SK-N-MC (cell line): ENCODE results near the gene ARHGEF33.

ENCODE experiments used
- DNase-seq: peaks from one replicate; pipeline ENCODE4 v3.0.0-alpha.2; 2011; ENCODE audit warnings: low read depth, low spot score
- H3K27ac ChIP-seq: fragments of 200-600 bp; sonication (generic); 2 replicates; pipeline ENCODE4 v1.5.1; 2016; ENCODE audit warnings: mixed run types
- H3K36me3 ChIP-seq: fragments of 200-600 bp; sonication (generic); 2 replicates; pipeline ENCODE4 v1.6.1; 2017; ENCODE audit warnings: antibody characterized with exemption, low read length, mixed read lengths; ENCODE audit not compliant: insufficient read depth
- H3K4me3 ChIP-seq: fragments of 200-600 bp; sonication (generic); 2 replicates; pipeline ENCODE4 v1.5.1; 2016
- H3K9ac ChIP-seq: fragments of 200-600 bp; sonication (generic); 2 replicates; pipeline ENCODE4 v1.8.0; 2017; ENCODE audit warnings: mixed run types, mixed read lengths; ENCODE audit not compliant: insufficient read length
- H3K9me3 ChIP-seq: fragments of 200-600 bp; sonication (generic); 2 replicates; pipeline ENCODE4 v1.6.1; 2017; ENCODE audit warnings: low read depth, mild to moderate bottlenecking, antibody characterized with exemption, low read length, moderate library complexity, mixed read lengths
- EZH2 ChIP-seq: fragments of 200-600 bp; sonication (generic); IDR thresholded peaks from one replicate; pipeline ENCODE4 v1.6.1; 2017; ENCODE audit warnings: antibody characterized with exemption
- FOXP2 ChIP-seq: optimal IDR thresholded peaks from 2 replicates; pipeline ENCODE3; 2011; ENCODE audit warnings: mild to moderate bottlenecking, moderate library complexity; ENCODE audit not compliant: insufficient read depth; ENCODE audit errors: extremely low read length, control extremely low read depth
- POLR2AphosphoS5 ChIP-seq: IDR thresholded peaks from 2 replicates; pipeline ENCODE4 v1.6.1; 2012; ENCODE audit warnings: mild to moderate bottlenecking, low read depth, low read length, borderline replicate concordance

The ARHGEF33 gene

GRCh38 chr2:38875576-38876367 lies 13.9 kb upstream of the ARHGEF33 start, which contains the start of the genes DHX57 and MORN2:
Gene DHX57, minus strand, starts transcription at chr2:38875934. Its CDS starts 7,529 bp downstream, at chr2:38868405.
Gene MORN2, plus strand, starts transcription at chr2:38875976.
- no peak for DNase-seq
- Histone ChIP-seq H3K4me3 (peak within 1 kb of the TSS; percentile 100), H3K9ac (peak within 1 kb of the TSS; percentile 84), H3K36me3 (0 out of 2 replicates have a peak, but pooled peaks cover 3% of the 10 kb centered on the region), H3K27ac (no peak within 1 kb of the TSS), H3K9me3 (0 out of 2 replicates have a peak, but pooled peaks cover 2% of the 10 kb centered on the region)
- no peak for TF ChIP-seq FOXP2
- peak; percentile 72 for TF ChIP-seq POLR2AphosphoS5

GRCh38 chr2:38876407-38876806 lies 13.3 kb upstream of the ARHGEF33 start:
- Histone ChIP-seq H3K4me3 (peak overlapping the region; percentile 100), H3K36me3 (0 out of 2 replicates have a peak, but pooled peaks cover 3% of the 10 kb centered on the region), H3K9me3 (no peaks in the 10 kb centered on the region), H3K9ac (peak overlapping the region; percentile 84), H3K27ac (no peak overlapping the region)
- no peak for DNase-seq
- no peak for TF ChIP-seq FOXP2
- TF ChIP-seq EZH2: no peak
- no peak for TF ChIP-seq POLR2AphosphoS5

GRCh38 chr2:38886063-38886462 lies 3.6 kb upstream of the ARHGEF33 start:
- no peaks in the 10 kb centered on the region for H3K36me3 ChIP-seq
- no peak overlapping the region for H3K9ac ChIP-seq
- H3K27ac ChIP-seq: no peak overlapping the region
- no peak for DNase-seq
- H3K4me3 ChIP-seq: no peak overlapping the region
- no peak for TF ChIP-seq EZH2
- no peak for TF ChIP-seq FOXP2
- no peak for TF ChIP-seq POLR2AphosphoS5
- no peaks in the 10 kb centered on the region for H3K9me3 ChIP-seq

GRCh38 chr2:38887347-38887746 lies 2.3 kb upstream of the ARHGEF33 start:
- TF ChIP-seq POLR2AphosphoS5 (no peak), FOXP2 (no peak), EZH2 (no peak)
- Histone ChIP-seq H3K9ac (no peak overlapping the region), H3K36me3 (no peaks in the 10 kb centered on the region), H3K27ac (no peak overlapping the region), H3K4me3 (no peak overlapping the region), H3K9me3 (no peaks in the 10 kb centered on the region)
- no peak for DNase-seq

GRCh38 chr2:38887902-38888554 lies 1.6 kb upstream of the ARHGEF33 start:
- no peak overlapping the region for H3K27ac ChIP-seq
- no peaks in the 10 kb centered on the region for H3K36me3 ChIP-seq
- TF ChIP-seq POLR2AphosphoS5 (no peak), FOXP2 (no peak), EZH2 (no peak)
- no peaks in the 10 kb centered on the region for H3K9me3 ChIP-seq
- no peak for DNase-seq
- no peak overlapping the region for H3K4me3 ChIP-seq
- H3K9ac ChIP-seq: no peak overlapping the region

GRCh38 chr2:38889045-38889444 lies 630 bp upstream of the ARHGEF33 start:
- no peak overlapping the region for H3K27ac ChIP-seq
- DNase-seq: no peak
- H3K9ac ChIP-seq: no peak overlapping the region
- TF ChIP-seq FOXP2: no peak
- TF ChIP-seq POLR2AphosphoS5: no peak
- TF ChIP-seq EZH2: no peak
- H3K4me3 ChIP-seq: no peak overlapping the region
- no peaks in the 10 kb centered on the region for H3K36me3 ChIP-seq
- no peaks in the 10 kb centered on the region for H3K9me3 ChIP-seq

GRCh38 chr2:38892819-38893218 lies 3.1 kb downstream of the ARHGEF33 start:
- no peak for DNase-seq
- Histone ChIP-seq H3K9me3 (no peaks in the 10 kb centered on the region), H3K4me3 (no peak overlapping the region), H3K36me3 (no peaks in the 10 kb centered on the region), H3K9ac (no peak overlapping the region), H3K27ac (no peak overlapping the region)
- TF ChIP-seq POLR2AphosphoS5 (no peak), FOXP2 (no peak), EZH2 (no peak)

- no peak overlapping the region for H3K4me3 ChIP-seq
- no peak for TF ChIP-seq POLR2AphosphoS5
- no peak for TF ChIP-seq FOXP2
- TF ChIP-seq EZH2: no peak
- H3K9ac ChIP-seq: no peak overlapping the region
These were observed 8.6 kb downstream of the ARHGEF33 start for GRCh38 chr2:38898256-38898655.

More at GRCh38 chr2:38898256-38898655, 8.6 kb downstream of the ARHGEF33 start:
- no peak overlapping the region for H3K27ac ChIP-seq
- no peaks in the 10 kb centered on the region for H3K36me3 ChIP-seq
- no peaks in the 10 kb centered on the region for H3K9me3 ChIP-seq
- no peak for DNase-seq
